D721Med (cell line): ENCODE results near the gene A2ML1.
"Not testable (repeated sequence)": the region's sequence is repeated elsewhere in the genome, so short reads cannot be mapped to it uniquely, and the experiment has no call there.

ENCODE experiments used
- DNase-seq: peaks from one replicate; pipeline ENCODE4 v3.0.0; 2011; ENCODE audit warnings: low spot score; ENCODE audit not compliant: insufficient read length
- FAIRE-seq: peaks from 2 replicates; lab custom pipeline; 2011; peaks lifted over from hg19 to GRCh38; lab: Jason Lieb, UNC
- TF ChIP-seq, protein P1 (sequence below): IDR thresholded peaks from 2 replicates; pipeline ENCODE4 v1.5.1; 2012; ENCODE audit warnings: mild to moderate bottlenecking, control low read depth; ENCODE audit not compliant: insufficient read depth; ENCODE audit errors: missing control alignments

Gene A2ML1

GRCh38 chr12:8917031-8917430 is 94.6 kb downstream of the A2ML1 start:
- FAIRE-seq: no peak
- TF ChIP-seq, protein P1, sequence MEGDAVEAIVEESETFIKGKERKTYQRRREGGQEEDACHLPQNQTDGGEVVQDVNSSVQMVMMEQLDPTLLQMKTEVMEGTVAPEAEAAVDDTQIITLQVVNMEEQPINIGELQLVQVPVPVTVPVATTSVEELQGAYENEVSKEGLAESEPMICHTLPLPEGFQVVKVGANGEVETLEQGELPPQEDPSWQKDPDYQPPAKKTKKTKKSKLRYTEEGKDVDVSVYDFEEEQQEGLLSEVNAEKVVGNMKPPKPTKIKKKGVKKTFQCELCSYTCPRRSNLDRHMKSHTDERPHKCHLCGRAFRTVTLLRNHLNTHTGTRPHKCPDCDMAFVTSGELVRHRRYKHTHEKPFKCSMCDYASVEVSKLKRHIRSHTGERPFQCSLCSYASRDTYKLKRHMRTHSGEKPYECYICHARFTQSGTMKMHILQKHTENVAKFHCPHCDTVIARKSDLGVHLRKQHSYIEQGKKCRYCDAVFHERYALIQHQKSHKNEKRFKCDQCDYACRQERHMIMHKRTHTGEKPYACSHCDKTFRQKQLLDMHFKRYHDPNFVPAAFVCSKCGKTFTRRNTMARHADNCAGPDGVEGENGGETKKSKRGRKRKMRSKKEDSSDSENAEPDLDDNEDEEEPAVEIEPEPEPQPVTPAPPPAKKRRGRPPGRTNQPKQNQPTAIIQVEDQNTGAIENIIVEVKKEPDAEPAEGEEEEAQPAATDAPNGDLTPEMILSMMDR: no peak
- no peak for DNase-seq

DNA sequence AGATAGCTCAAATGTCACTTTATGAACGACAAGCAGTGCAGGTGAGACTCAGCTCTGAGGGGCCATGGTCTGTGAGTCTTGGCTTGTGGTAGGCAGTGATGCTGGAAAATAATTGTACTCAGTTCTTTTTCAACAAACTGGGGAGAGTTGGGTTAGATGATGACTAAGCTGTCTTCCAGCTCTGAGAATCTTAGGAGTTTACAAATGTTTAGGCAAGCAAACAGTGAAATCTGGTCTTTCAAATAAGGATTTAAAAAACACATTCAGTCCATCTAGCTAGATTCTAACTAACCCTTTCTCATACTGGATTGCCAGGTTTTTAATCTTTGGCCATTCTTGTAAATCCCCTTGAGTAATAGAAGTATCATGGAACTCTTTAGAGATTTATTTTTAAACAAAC is 95.3 kb downstream of the A2ML1 start:
- DNase-seq (no peak), FAIRE-seq (no peak)
- TF ChIP-seq, protein P1: no peak

GRCh38 chr12:8919643-8920042 is 97.2 kb downstream of the A2ML1 start:
- FAIRE-seq, DNase-seq: not testable (repeated sequence)

GRCh38 chr12:8922544-8922943 is 100.1 kb downstream of the A2ML1 start:
- FAIRE-seq (no peak), DNase-seq (no peak)
- TF ChIP-seq, protein P1: no peak
